ENCODE results near the gene STRIP1. TPM values are rescaled to one million over a fixed set of nuclear protein-coding genes. Genes with fewer than 3 reads are reported as not detected.

STRIP1 gene
- total RNA-seq, 1 experiment from 2014 or later = 55.6 TPM

GRCh38 chr1:110051262-110051648 lies 16.8 kb downstream of the STRIP1 start:
- H3K36me3 ChIP-seq (replicated peaks; ENCODE audit: control insufficient read depth, insufficient read depth, low read length) = peaks cover 67% of the 10 kb centered on the region
- DNase-seq = no peak
- no peaks in the 10 kb centered on the region for H3K27me3 ChIP-seq (ENCODE audit: control insufficient read depth, insufficient read depth, low read length)
- no peak overlapping the region for H3K4me3 ChIP-seq (ENCODE audit: insufficient read depth, low read depth, low read length)

DNA sequence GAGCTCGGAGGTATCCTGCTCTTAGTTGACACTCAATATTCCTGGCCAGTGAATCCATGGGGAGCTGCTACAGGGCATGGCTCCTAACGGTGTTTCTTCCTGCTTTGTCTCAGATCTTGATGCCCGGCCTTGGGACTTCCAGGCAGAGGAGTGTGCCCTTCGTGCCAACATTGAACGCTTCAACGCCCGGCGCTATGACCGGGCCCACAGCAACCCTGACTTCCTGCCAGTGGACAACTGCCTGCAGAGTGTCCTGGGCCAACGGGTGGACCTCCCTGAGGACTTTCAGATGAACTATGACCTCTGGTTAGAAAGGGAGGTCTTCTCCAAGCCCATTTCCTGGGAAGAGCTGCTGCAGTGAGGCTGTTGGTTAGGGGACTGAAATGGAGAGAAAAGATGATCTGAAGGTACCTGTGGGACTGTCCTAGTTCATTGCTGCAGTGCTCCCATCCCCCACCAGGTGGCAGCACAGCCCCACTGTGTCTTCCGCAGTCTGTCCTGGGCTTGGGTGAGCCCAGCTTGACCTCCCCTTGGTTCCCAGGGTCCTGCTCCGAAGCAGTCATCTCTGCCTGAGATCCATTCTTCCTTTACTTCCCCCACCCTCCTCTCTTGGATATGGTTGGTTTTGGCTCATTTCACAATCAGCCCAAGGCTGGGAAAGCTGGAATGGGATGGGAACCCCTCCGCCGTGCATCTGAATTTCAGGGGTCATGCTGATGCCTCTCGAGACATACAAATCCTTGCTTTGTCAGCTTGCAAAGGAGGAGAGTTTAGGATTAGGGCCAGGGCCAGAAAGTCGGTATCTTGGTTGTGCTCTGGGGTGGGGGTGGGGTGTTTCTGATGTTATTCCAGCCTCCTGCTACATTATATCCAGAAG lies 19.4 kb downstream of the STRIP1 start:
- no peaks in the 10 kb centered on the region for H3K27me3 ChIP-seq (ENCODE audit: control insufficient read depth, insufficient read depth, low read length)
- H3K4me3 ChIP-seq (ENCODE audit: insufficient read depth, low read depth, low read length) = no peak overlapping the region
- H3K36me3 ChIP-seq (replicated peaks; ENCODE audit: control insufficient read depth, insufficient read depth, low read length) = peaks cover 68% of the 10 kb centered on the region
- DNase-seq = peak; percentile 90

GRCh38 chr1:110055493-110056284 lies 21.3 kb downstream of the STRIP1 start:
- no peak overlapping the region for H3K4me3 ChIP-seq (ENCODE audit: insufficient read depth, low read depth, low read length)
- H3K27me3 ChIP-seq (ENCODE audit: control insufficient read depth, insufficient read depth, low read length) = no peaks in the 10 kb centered on the region
- DNase-seq = no peak
- H3K36me3 ChIP-seq (replicated peaks; ENCODE audit: control insufficient read depth, insufficient read depth, low read length) = peaks cover 58% of the 10 kb centered on the region

DNA sequence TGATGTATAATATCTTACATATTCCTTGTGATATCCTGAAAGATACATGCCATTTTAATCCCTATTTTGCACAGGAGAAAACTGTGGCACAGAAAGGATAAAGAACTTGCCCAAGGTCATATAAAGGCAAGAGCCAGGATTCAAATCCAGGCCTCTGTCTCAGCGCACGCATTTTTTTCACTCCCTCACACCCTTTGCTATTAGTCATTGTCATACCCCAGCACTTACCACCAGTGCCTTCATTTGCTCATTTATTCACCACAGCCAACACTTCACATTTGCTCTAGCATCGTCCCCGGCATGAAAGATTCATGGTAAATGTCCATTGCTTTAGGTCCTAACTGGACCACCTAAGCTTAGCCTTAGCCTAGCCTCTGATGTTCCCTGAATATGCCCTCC lies 21.9 kb downstream of the STRIP1 start:
- no peaks in the 10 kb centered on the region for H3K27me3 ChIP-seq (ENCODE audit: control insufficient read depth, insufficient read depth, low read length)
- peaks cover 53% of the 10 kb centered on the region for H3K36me3 ChIP-seq (replicated peaks; ENCODE audit: control insufficient read depth, insufficient read depth, low read length)
- DNase-seq = no peak
- no peak overlapping the region for H3K4me3 ChIP-seq (ENCODE audit: insufficient read depth, low read depth, low read length)

DNA sequence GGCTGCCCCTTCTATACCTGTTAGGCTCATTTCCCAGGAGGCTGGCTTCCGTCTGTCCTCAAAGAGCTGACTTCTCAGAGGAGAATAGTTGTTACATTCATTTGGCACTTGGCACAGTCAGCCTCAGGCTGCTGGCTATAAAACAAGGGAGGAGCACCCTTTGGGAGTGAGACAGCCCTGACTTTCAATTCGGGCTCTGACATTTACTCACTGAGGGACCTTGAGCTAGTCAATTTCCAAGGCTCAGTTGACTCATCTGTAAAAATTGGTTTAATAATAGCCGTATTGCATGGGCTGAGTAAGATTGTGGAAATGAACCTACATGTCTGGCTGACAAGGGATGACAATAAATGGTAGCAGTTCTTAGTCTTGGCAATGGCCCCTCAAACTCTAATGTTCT lies 22.4 kb downstream of the STRIP1 start:
- H3K4me3 ChIP-seq (ENCODE audit: insufficient read depth, low read depth, low read length) = no peak overlapping the region
- peaks cover 53% of the 10 kb centered on the region for H3K36me3 ChIP-seq (replicated peaks; ENCODE audit: control insufficient read depth, insufficient read depth, low read length)
- no peak for DNase-seq
- H3K27me3 ChIP-seq (ENCODE audit: control insufficient read depth, insufficient read depth, low read length) = no peaks in the 10 kb centered on the region

DNA sequence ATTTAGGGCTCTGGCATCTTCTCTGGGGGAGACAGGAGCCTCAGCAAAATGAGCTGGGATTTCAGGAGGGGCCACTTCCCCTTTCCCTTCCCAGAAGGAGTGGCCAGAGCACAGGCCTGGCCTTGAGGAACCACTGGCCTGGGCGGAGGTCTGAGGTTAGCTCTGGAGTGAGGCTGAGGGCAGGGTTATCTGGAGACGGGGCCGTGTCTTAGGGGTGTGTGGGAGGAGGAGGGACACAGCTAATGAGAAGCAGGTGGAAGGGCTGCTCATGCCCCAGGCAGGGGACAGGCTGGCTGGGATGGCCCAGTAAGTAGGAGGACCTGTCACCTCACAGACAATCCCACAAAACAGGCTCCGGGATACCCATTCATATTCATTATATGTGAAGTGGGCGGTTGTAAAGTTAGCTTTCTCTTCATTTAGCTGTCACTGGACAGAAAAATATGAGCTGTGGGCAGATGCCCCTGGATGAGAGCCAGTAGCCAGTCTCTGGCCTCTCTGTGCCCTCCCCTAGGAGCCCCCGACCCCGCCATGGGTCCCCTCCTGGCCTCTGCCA lies 23.6 kb downstream of the STRIP1 start:
- Histone ChIP-seq H3K36me3 (replicated peaks; ENCODE audit: control insufficient read depth, insufficient read depth, low read length) (peaks cover 48% of the 10 kb centered on the region), H3K27me3 (ENCODE audit: control insufficient read depth, insufficient read depth, low read length) (no peaks in the 10 kb centered on the region), H3K4me3 (ENCODE audit: insufficient read depth, low read depth, low read length) (no peak overlapping the region)
- no peak for DNase-seq

DNA sequence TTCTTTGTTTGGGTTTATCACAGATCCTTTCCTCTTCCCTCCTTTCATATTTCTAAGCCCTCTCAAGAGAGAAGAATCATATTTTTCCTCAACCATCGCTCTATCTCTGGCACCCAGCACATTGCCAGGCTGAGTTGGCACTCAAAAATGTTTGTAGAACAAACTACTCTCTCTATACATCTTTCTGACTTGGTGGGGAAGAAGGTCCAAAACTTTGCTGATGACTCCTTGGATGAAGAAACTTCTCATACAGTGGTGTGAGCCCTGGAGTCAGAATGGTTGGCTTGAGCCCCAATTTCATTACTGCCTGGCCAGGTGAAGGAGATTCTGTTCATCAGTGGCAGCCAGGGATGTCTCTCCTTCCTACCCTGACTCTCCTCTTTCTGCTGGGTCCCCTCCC lies 24.2 kb downstream of the STRIP1 start:
- peaks cover 2% of the 10 kb centered on the region; the same call in 1 of the 2 replicates for H3K27me3 ChIP-seq (ENCODE audit: control insufficient read depth, insufficient read depth, low read length)
- DNase-seq = no peak
- H3K36me3 ChIP-seq (replicated peaks; ENCODE audit: control insufficient read depth, insufficient read depth, low read length) = peaks cover 45% of the 10 kb centered on the region
- no peak overlapping the region for H3K4me3 ChIP-seq (ENCODE audit: insufficient read depth, low read depth, low read length)

- Histone ChIP-seq H3K4me3 (ENCODE audit: insufficient read depth, low read depth, low read length) (no peak overlapping the region), H3K36me3 (replicated peaks; ENCODE audit: control insufficient read depth, insufficient read depth, low read length) (peaks cover 39% of the 10 kb centered on the region), H3K27me3 (ENCODE audit: control insufficient read depth, insufficient read depth, low read length) (peaks cover 4% of the 10 kb centered on the region; the same call in 1 of the 2 replicates)
- DNase-seq = no peak
Measured at GRCh38 chr1:110059133-110059863, 24.9 kb downstream of the STRIP1 start.

DNA sequence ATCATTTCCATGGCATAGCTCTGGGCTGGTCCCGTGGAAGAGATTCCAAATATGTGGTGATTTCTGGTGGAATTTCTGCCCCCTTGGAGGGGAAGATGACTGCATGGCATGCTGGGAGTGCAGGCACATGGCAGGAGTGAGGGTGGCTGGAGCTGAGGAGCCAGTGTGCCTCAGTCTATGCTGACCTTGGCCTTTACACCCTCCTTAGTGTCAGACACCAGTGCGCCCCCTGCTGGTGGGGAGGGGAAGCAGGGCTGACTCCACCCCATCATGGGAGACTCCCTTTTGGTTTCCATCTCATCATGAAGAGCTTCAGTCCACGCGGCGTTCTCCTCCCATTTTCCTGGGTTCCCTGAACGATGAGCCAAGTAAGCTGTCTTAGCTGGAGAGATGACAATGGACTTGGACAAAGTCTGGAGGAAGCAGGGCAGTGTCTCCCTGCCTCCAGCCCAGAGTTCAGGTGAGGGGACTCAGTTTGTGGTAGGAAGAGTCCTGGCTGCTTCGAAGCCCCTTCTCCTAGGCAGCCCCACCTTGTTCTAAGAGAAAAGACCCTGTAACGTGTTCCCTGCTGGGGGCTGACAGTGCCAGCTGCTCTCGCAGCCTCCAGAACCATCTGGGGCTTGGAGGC lies 25.7 kb downstream of the STRIP1 start:
- Histone ChIP-seq H3K27me3 (ENCODE audit: control insufficient read depth, insufficient read depth, low read length) (peaks cover 8% of the 10 kb centered on the region), H3K4me3 (ENCODE audit: insufficient read depth, low read depth, low read length) (no peak overlapping the region), H3K36me3 (replicated peaks; ENCODE audit: control insufficient read depth, insufficient read depth, low read length) (peaks cover 30% of the 10 kb centered on the region)
- peak; percentile 91 for DNase-seq

GRCh38 chr1:110060662-110061060 lies 26.2 kb downstream of the STRIP1 start:
- DNase-seq = no peak
- peaks cover 26% of the 10 kb centered on the region for H3K36me3 ChIP-seq (replicated peaks; ENCODE audit: control insufficient read depth, insufficient read depth, low read length)
- H3K27me3 ChIP-seq (ENCODE audit: control insufficient read depth, insufficient read depth, low read length) = peaks cover 12% of the 10 kb centered on the region
- no peak overlapping the region for H3K4me3 ChIP-seq (ENCODE audit: insufficient read depth, low read depth, low read length)

DNA sequence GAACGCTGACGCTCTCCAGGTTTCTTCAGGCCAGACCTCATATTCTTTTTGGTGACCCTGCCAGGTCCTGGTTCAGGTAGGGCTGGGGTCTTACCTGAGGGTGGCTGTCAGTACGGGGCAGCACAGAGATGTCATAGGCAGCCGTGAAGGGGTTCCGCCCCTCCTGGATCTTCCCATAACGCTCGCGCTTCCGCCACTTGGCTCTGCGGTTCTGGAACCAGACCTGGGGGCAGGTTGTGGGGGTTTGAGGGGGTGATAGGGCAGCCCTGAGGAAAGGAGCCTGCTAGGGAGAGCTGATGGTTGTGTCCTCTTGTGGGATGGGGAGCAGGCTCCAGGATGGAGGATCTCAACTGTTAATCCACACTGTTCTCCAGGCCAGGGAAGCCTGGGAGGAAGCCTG lies 26.9 kb downstream of the STRIP1 start:
- Histone ChIP-seq H3K4me3 (ENCODE audit: insufficient read depth, low read depth, low read length) (no peak overlapping the region), H3K36me3 (replicated peaks; ENCODE audit: control insufficient read depth, insufficient read depth, low read length) (peaks cover 19% of the 10 kb centered on the region), H3K27me3 (ENCODE audit: control insufficient read depth, insufficient read depth, low read length) (peaks cover 19% of the 10 kb centered on the region)
- no peak for DNase-seq

- Histone ChIP-seq H3K36me3 (replicated peaks; ENCODE audit: control insufficient read depth, insufficient read depth, low read length) (peaks cover 9% of the 10 kb centered on the region), H3K27me3 (ENCODE audit: control insufficient read depth, insufficient read depth, low read length) (peaks cover 32% of the 10 kb centered on the region), H3K4me3 (ENCODE audit: insufficient read depth, low read depth, low read length) (no peak overlapping the region)
- no peak for DNase-seq
Measured at GRCh38 chr1:110062612-110063011, 28.2 kb downstream of the STRIP1 start.

DNA sequence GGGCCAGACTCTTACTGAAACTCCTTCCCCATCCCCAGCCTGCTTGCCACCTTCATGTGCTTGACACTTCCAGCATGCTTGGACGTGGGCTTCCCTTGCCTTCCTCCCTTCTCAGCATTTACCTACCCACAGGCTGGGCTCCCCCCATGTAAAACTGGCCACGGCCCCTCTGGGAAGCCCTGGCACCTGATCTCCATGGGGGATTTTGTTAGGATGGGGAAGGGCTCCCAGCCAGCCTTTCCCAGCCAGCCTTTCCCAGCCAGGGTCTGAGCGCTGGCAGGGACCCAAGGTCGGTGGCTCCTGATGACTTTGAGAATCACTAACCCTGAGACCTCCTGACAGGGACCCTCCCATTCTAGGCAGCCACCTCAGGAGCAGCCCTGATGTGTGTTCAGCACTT lies 29.4 kb downstream of the STRIP1 start:
- H3K4me3 ChIP-seq (ENCODE audit: insufficient read depth, low read depth, low read length) = no peak overlapping the region
- peaks cover 43% of the 10 kb centered on the region for H3K27me3 ChIP-seq (ENCODE audit: control insufficient read depth, insufficient read depth, low read length)
- DNase-seq = peak; percentile 26
- peaks cover 5% of the 10 kb centered on the region; the same call in 1 of the 2 replicates for H3K36me3 ChIP-seq (replicated peaks; ENCODE audit: control insufficient read depth, insufficient read depth, low read length)
